Esophagus (tissue), 2 donors: Measurements from ENCODE around the gene EIF4EBP3. TPM values are rescaled to one million over a fixed set of nuclear protein-coding genes. Genes with fewer than 3 reads are reported as not detected.

Source experiments
- H3K27ac ChIP-seq, 2 donors: one replicate each; pipeline ENCODE4 v1.5.1; 2013; ENCODE audit warnings: low read depth in 2 of 2, mild to moderate bottlenecking in 2 of 2, inconsistent platforms in 1 of 2, low read length in 1 of 2, moderate library complexity in 1 of 2
- H3K27me3 ChIP-seq, 2 donors: one replicate each; pipeline ENCODE4 v1.6.1; 2013; ENCODE audit warnings: low read length in 2 of 2, control low read depth in 1 of 2, mild to moderate bottlenecking in 1 of 2; ENCODE audit not compliant: insufficient read depth in 2 of 2, control insufficient read depth in 1 of 2
- H3K36me3 ChIP-seq, 2 donors: one replicate each; pipeline ENCODE4 v1.6.1; 2013; ENCODE audit warnings: low read length in 1 of 2; ENCODE audit not compliant: control insufficient read depth in 2 of 2, insufficient read depth in 2 of 2
- H3K4me1 ChIP-seq, 2 donors: one replicate each; pipeline ENCODE4 v1.6.1; 2013; ENCODE audit warnings: low read length in 1 of 2; ENCODE audit not compliant: control insufficient read depth in 2 of 2, insufficient read depth in 2 of 2
- H3K4me3 ChIP-seq, 2 donors: one replicate each; pipeline ENCODE4 v1.5.1; 2013; ENCODE audit warnings: low read length in 2 of 2, mild to moderate bottlenecking in 2 of 2, low read depth in 1 of 2, moderate library complexity in 1 of 2
- H3K9me3 ChIP-seq, 2 donors: one replicate each; pipeline ENCODE4 v1.6.1; 2013; ENCODE audit warnings: mild to moderate bottlenecking in 2 of 2, low read depth in 1 of 2, low read length in 1 of 2, moderate library complexity in 1 of 2; ENCODE audit not compliant: control insufficient read depth in 2 of 2, insufficient read depth in 1 of 2
- WGBS, 2 donors: extraction: QIAGEN DNeasy Blood & Tissue Kit; methylation state at CpG; one replicate each; pipeline ENCODE4 v1.1.7; 2013; 5-methylcytosine and 5-hydroxymethylcytosine counted together
- polyA plus RNA-seq, 2 donors: library from polyadenylated mRNA; stranded (reverse); fragments of 200-250 nt; gene quantifications; one replicate each; pipeline ENCODE4 v1.2.3, GENCODE V29; 2013
- donor health status: healthy with polysubstance abuse.
- donor health status: Bipolar disorder and iron deficiency.

Gene EIF4EBP3
- polyA plus RNA-seq, 2 donors, result 27.6 to 38.2 TPM

- WGBS, 2 donors, result 97 to 99% methylated on average over 10 of the region's 10 CpGs
- Histone ChIP-seq H3K4me3 (no peak overlapping the region), H3K36me3 (peaks cover 8 to 20% of the 10 kb centered on the region in 2 donors), H3K9me3 (no peaks in the 10 kb centered on the region), H3K27me3 (no peaks in the 10 kb centered on the region), H3K4me1 (peaks cover 12 to 16% of the 10 kb centered on the region in 2 donors), H3K27ac (no peak overlapping the region)
Measured at GRCh38 chr5:140545606-140546005, 1.9 kb upstream of the EIF4EBP3 start.

DNA sequence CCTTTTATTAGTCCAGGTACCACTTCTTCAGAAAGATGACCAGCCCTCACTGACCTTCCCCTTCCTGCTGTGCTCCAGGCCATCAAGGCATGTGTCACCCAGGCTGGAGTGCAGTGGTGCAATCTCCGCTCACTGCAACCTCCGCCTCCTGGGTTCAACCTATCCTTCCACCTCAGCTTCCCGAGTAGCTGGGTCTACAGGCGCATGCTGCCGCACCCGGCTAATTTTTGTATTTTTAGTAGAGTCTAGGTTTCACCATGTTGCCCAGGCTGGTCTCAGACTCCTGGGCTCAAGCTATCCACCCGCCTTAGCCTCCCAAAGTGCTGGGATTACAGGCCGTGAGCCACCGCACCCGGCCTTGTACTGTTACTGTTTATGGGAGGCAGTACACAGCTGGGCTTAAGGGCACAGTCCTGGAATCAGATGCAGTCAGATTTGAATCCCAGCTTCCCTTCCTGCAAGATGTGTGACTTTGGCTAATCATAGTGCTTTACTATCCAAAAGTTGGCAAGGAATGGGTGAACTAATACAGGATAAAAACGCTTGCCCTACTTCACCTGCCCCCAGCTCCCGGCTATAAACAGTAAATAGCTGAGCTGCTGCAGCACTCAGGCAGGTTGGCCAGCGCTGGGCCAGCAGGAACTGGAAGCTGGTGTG lies 483 bp upstream of the EIF4EBP3 start:
- Histone ChIP-seq H3K27me3 (no peaks in the 10 kb centered on the region), H3K9me3 (no peaks in the 10 kb centered on the region), H3K27ac (peak overlapping the region; percentile 99 to 100), H3K36me3 (peaks cover 14% of the 10 kb centered on the region in 2 donors), H3K4me3 (peak overlapping the region; percentile 50 to 61), H3K4me1 (peaks cover 12 to 16% of the 10 kb centered on the region in 2 donors)
- WGBS, 2 donors, result 40 to 46% methylated on average over 13 of the region's 13 CpGs

DNA sequence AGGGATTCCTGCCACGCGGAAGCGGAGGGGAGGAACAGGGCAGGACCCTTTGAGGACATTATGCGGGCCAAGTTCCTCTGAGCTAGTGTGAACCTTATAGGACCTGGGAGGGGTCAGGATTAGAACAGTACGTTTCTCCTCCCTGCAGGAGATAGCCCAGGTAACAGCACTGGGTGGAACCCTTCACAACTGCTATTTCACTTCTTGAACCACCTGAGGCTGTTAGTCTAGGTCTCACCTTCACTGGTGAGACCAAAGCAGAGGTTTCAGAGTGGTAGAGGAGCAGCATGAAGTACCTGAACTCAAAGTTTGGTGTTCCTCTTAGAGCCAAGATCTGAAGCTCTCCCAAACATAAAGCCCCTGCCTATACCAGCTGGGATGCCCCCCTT lies 832 bp downstream of the EIF4EBP3 start:
- WGBS, 2 donors, result 3 to 10% methylated on average over 5 of the region's 5 CpGs
- Histone ChIP-seq H3K4me3 (peak overlapping the region; percentile 50 to 61), H3K9me3 (no peaks in the 10 kb centered on the region), H3K27me3 (no peaks in the 10 kb centered on the region), H3K27ac (peak overlapping the region; percentile 99 to 100), H3K4me1 (peaks cover 12 to 16% of the 10 kb centered on the region in 2 donors), H3K36me3 (peaks cover 11 to 14% of the 10 kb centered on the region in 2 donors)

DNA sequence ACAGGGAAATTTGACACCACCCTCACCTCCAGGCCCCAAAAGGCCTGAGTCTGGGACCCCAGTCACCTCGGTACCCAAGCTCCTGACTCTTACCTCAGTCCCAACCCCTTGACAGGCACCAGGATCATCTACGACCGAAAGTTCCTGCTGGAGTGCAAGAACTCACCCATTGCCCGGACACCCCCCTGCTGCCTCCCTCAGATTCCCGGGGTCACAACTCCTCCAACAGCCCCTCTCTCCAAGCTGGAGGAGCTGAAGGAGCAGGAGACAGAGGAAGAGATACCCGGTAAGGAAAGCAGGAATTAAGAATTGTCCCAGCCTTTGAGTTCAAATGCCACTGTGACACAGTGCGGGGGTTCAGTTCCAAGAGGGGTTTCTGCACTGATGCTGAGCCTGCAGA lies 1.3 kb downstream of the EIF4EBP3 start:
- Histone ChIP-seq H3K4me1 (peaks cover 12 to 16% of the 10 kb centered on the region in 2 donors), H3K4me3 (no peak overlapping the region), H3K36me3 (peaks cover 11 to 14% of the 10 kb centered on the region in 2 donors), H3K27ac (peak overlapping the region; percentile 99 to 100), H3K27me3 (no peaks in the 10 kb centered on the region), H3K9me3 (no peaks in the 10 kb centered on the region)
- 88 to 89% methylated on average over 7 of the region's 7 CpGs for WGBS, 2 donors

GRCh38 chr5:140549237-140550144 lies 2.0 kb downstream of the EIF4EBP3 start:
- peaks cover 11 to 14% of the 10 kb centered on the region in 2 donors for H3K36me3 ChIP-seq
- no peaks in the 10 kb centered on the region for H3K9me3 ChIP-seq
- peak overlapping the region; percentile 99 to 100 for H3K27ac ChIP-seq
- 71 to 83% methylated on average over 3 of the region's 3 CpGs for WGBS, 2 donors
- no peak overlapping the region for H3K4me3 ChIP-seq
- H3K4me1 ChIP-seq, result peaks cover 12 to 16% of the 10 kb centered on the region in 2 donors
- no peaks in the 10 kb centered on the region for H3K27me3 ChIP-seq

DNA sequence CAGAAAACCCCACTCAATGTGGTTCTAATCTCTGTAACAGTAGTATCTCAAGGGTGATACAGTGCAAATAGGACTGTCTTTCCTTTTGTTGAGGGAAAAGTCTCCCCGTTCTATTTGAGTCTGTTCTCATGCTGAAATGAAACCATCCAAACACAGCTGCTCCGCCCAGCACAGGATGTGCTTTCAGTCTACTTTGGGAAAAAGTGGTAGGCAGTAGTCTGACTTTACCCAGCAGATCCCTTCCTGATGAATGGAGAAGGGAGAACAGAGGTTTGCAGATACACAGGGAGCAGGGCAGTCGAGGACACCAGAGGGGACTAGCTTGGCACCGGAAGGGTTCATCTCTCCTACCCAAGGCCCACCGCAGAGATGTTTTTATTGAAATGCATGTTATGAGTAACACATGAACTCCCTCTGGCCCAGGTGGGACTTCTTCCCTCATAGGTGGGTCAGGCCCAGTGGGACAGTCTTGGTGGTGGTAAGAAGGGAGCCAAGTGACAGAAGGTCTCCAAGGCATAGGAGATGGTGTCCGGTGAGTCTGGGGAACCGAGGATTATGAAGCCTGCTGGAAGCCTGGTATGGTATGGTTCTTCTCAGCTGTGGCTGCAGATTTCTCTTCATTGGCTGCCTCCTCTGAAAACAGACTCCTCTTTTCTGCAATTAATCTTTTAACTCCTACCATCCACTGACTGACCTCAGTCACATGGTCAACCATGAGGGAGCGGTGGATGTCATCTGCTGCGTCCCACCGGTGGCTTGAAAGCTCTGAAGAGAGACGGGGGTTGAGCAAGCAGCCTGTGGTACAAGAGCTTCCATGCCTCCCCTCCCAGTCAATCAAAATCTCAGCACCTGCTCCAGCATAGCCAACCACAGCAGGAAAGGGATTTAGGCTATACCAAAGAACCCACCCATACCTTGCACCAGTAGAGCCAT lies 3.0 kb downstream of the EIF4EBP3 start:
- Histone ChIP-seq H3K9me3 (no peaks in the 10 kb centered on the region), H3K36me3 (peaks cover 11% of the 10 kb centered on the region in 2 donors), H3K4me3 (no peak overlapping the region), H3K4me1 (peaks cover 12 to 16% of the 10 kb centered on the region in 2 donors), H3K27me3 (no peaks in the 10 kb centered on the region), H3K27ac (peak overlapping the region in 1 of 2 donors; percentile 100)
- 87 to 93% methylated on average over 11 of the region's 11 CpGs for WGBS, 2 donors

GRCh38 chr5:140551872-140552271 lies 4.4 kb downstream of the EIF4EBP3 start:
- Histone ChIP-seq H3K9me3 (no peaks in the 10 kb centered on the region), H3K27me3 (no peaks in the 10 kb centered on the region), H3K36me3 (peaks cover 11% of the 10 kb centered on the region in 2 donors), H3K4me3 (no peak overlapping the region), H3K4me1 (peaks cover 9 to 13% of the 10 kb centered on the region in 2 donors), H3K27ac (no peak overlapping the region)
- WGBS, 2 donors, result 86 to 87% methylated on average over 4 of the region's 4 CpGs

GRCh38 chr5:140553657-140554056 lies 6.2 kb downstream of the EIF4EBP3 start:
- Histone ChIP-seq H3K27me3 (no peaks in the 10 kb centered on the region), H3K27ac (no peak overlapping the region), H3K36me3 (peaks cover 11% of the 10 kb centered on the region in 2 donors), H3K4me1 (peaks cover 5 to 9% of the 10 kb centered on the region in 2 donors), H3K4me3 (no peak overlapping the region), H3K9me3 (no peaks in the 10 kb centered on the region)
- 58 to 72% methylated on average over 2 of the region's 2 CpGs for WGBS, 2 donors

DNA sequence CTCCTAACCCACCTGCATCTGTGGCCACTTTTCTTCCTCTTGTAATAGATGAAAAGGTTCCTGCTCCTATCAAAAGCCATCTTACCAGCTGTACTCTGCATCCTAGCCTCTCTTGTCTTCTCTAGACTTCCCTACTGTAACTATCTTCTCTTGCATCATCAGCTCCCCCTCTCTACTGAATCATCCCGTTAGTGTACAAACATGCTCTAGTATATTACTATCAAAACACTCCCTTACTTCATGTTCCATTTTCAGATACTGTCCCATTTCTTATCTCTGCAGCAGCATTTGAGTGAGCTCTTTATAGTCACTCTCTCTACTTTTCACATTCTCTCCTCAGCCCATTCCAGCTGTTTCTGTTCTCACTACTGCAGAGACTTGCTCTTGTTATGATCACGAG lies 7.0 kb downstream of the EIF4EBP3 start:
- no peaks in the 10 kb centered on the region for H3K27me3 ChIP-seq
- H3K9me3 ChIP-seq, result no peaks in the 10 kb centered on the region
- no peak overlapping the region for H3K27ac ChIP-seq
- H3K36me3 ChIP-seq, result peaks cover 11% of the 10 kb centered on the region in 2 donors
- H3K4me1 ChIP-seq, result peaks cover 3 to 4% of the 10 kb centered on the region in 2 donors
- H3K4me3 ChIP-seq, result no peak overlapping the region
- WGBS, 2 donors, result 57 to 58% methylated on average over 2 of the region's 2 CpGs
